ENCODE results near the gene TMEM87A. TPM values are rescaled to one million over a fixed set of nuclear protein-coding genes. Genes with fewer than 3 reads are reported as not detected.
A peak's percentile ranks its signal among the peaks of the same experiment; 100 is the strongest.

TMEM87A gene
- total and polyA plus RNA-seq, 5 donors = 13.6 to 33.6 (median 22.5) TPM

DNA sequence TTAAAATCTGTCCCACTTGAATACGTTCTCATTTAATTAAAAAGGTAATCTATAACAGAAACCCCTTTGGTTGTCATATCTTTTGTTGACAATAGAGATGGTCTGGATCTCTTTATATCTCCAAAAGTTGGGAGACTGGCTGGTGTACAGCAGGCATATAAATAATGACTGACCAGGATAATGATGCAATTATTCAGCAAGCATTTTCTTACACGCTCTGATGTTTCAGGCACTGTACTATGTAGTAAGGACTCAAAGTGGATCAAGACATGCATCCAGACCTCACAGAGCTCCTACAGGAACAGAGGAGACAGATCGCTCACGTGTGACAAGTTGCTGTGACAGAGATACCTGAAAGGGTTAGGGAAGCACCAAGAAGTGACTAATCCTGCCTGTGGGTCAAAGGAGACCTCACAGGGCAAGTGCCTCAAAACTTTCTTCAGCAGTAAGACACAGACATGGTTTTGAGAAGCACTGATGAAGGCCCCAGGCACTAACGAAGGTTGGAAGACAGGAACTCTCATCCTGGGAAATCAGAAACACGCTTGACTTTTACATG, 90.8 kb downstream of the TMEM87A start:
- Histone ChIP-seq H3K4me1 (ENCODE audit: control insufficient read depth, insufficient read depth, low read length) (no peaks in the 10 kb centered on the region), H3K9me3 (ENCODE audit: control insufficient read depth, low read length) (no peaks in the 10 kb centered on the region), H3K4me3 (ENCODE audit: low read length) (no peak overlapping the region), H3K27ac (ENCODE audit: low read length) (no peak overlapping the region), H3K27me3 (ENCODE audit: control insufficient read depth, insufficient read depth) (no peaks in the 10 kb centered on the region)
- DNase-seq = no peak
- 85% methylated on average over 6 of the region's 6 CpGs for WGBS
- no peak for ATAC-seq
- intact Hi-C loops (cut with DNase I) = no loop called here

DNA sequence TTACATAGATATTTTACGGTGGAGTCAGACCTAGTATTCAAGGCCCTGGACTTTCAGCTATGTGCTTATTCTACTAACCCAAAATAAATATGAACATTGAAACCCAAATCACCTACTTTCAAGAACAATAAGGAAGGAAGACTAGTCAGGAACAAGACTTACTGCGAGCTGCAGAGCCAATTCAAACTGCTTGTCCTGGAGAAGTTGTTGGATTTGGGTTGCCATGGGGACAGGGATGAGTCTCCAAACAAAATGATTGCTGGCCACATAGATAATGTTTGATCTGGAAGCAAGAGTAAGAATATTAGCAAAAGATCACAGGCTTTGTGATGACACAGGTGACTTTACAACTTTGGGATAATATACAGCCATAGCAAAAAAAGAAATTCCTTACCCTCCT, 95.2 kb downstream of the TMEM87A start:
- Histone ChIP-seq H3K4me3 (ENCODE audit: low read length) (no peak overlapping the region), H3K9me3 (ENCODE audit: control insufficient read depth, low read length) (no peaks in the 10 kb centered on the region), H3K4me1 (ENCODE audit: control insufficient read depth, insufficient read depth, low read length) (peaks cover 2% of the 10 kb centered on the region), H3K27ac (ENCODE audit: low read length) (no peak overlapping the region), H3K27me3 (ENCODE audit: control insufficient read depth, insufficient read depth) (no peaks in the 10 kb centered on the region)
- ATAC-seq (no peak), DNase-seq (no peak)
- 88% methylated on average over 2 of the region's 2 CpGs for WGBS
- intact Hi-C loops (cut with DNase I) = no loop called here

- H3K9me3 ChIP-seq (ENCODE audit: control insufficient read depth, low read length) = no peaks in the 10 kb centered on the region
- intact Hi-C loops (cut with DNase I) = no loop called here
- peaks cover 4% of the 10 kb centered on the region for H3K4me1 ChIP-seq (ENCODE audit: control insufficient read depth, insufficient read depth, low read length)
- DNase-seq (no peak), ATAC-seq (peak; percentile 41 to 47)
- H3K27ac ChIP-seq (ENCODE audit: low read length) = peak overlapping the region; percentile 64
- no peaks in the 10 kb centered on the region for H3K27me3 ChIP-seq (ENCODE audit: control insufficient read depth, insufficient read depth)
- no peak overlapping the region for H3K4me3 ChIP-seq (ENCODE audit: low read length)
- 46% methylated on average over 5 of the region's 5 CpGs for WGBS
Observed at GRCh38 chr15:42175671-42176070, 97.6 kb downstream of the TMEM87A start.

- ATAC-seq (no peak), DNase-seq (no peak)
- H3K9me3 ChIP-seq (ENCODE audit: control insufficient read depth, low read length) = no peaks in the 10 kb centered on the region
- H3K4me1 ChIP-seq (ENCODE audit: control insufficient read depth, insufficient read depth, low read length) = peaks cover 4% of the 10 kb centered on the region
- intact Hi-C loops (cut with DNase I) = no loop called here
- H3K27ac ChIP-seq (ENCODE audit: low read length) = no peak overlapping the region
- no peak overlapping the region for H3K4me3 ChIP-seq (ENCODE audit: low read length)
- WGBS = 72% methylated on average over 5 of the region's 5 CpGs
- H3K27me3 ChIP-seq (ENCODE audit: control insufficient read depth, insufficient read depth) = no peaks in the 10 kb centered on the region
Observed at GRCh38 chr15:42172475-42172874, 100.8 kb downstream of the TMEM87A start.

DNA sequence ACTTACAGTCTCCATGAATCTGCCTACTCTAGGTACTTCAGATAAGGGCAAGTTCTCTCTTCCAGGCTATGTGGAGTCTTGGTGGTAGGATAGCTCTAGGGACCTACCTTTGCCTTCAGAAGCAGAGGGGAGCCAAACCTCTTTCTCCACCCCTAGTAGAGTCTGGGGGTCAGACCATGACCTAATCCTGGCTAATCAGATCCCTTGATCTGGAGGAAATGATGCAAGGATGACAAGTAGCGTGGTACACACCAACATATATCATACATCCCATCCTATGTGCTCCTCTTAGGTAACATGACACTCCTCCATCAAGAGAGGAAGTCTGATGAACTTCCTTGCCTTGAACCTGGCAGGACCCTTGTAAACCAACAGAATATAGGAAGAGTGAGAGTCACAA, 101.4 kb downstream of the TMEM87A start:
- ATAC-seq (no peak), DNase-seq (no peak)
- Histone ChIP-seq H3K4me1 (ENCODE audit: control insufficient read depth, insufficient read depth, low read length) (peaks cover 4% of the 10 kb centered on the region), H3K27ac (ENCODE audit: low read length) (no peak overlapping the region), H3K9me3 (ENCODE audit: control insufficient read depth, low read length) (no peaks in the 10 kb centered on the region), H3K4me3 (ENCODE audit: low read length) (no peak overlapping the region), H3K27me3 (ENCODE audit: control insufficient read depth, insufficient read depth) (no peaks in the 10 kb centered on the region)
- intact Hi-C loops (cut with DNase I) = no loop called here
- WGBS = 90% methylated on average over 1 of the region's 1 CpG

DNA sequence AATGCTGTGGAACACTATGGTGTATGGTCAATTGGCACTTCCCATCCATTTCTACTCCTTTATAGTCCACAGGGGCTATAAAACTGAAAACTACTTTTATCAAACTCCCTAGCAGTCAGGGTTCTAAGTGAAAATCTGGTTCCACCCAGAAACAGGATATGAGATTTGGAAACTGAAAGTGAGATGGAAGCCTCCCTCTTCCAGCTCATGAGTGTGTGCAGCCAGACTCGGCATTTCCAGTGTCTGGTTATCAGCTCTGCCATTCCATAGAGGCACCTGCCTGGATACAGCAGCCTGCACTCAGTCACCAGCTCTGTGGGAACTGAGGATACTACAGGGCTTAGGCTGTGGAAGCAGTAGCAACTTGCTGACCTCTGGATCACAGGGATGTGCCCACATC, 102.1 kb downstream of the TMEM87A start:
- Histone ChIP-seq H3K27ac (ENCODE audit: low read length) (peak overlapping the region; percentile 66), H3K27me3 (ENCODE audit: control insufficient read depth, insufficient read depth) (no peaks in the 10 kb centered on the region), H3K4me3 (ENCODE audit: low read length) (no peak overlapping the region), H3K4me1 (ENCODE audit: control insufficient read depth, insufficient read depth, low read length) (peaks cover 4% of the 10 kb centered on the region), H3K9me3 (ENCODE audit: control insufficient read depth, low read length) (no peaks in the 10 kb centered on the region)
- DNase-seq = no peak
- intact Hi-C loops (cut with DNase I) = no loop called here
- ATAC-seq = peak; percentile 47 to 77
- WGBS = 30% methylated on average over 1 of the region's 1 CpG

DNA sequence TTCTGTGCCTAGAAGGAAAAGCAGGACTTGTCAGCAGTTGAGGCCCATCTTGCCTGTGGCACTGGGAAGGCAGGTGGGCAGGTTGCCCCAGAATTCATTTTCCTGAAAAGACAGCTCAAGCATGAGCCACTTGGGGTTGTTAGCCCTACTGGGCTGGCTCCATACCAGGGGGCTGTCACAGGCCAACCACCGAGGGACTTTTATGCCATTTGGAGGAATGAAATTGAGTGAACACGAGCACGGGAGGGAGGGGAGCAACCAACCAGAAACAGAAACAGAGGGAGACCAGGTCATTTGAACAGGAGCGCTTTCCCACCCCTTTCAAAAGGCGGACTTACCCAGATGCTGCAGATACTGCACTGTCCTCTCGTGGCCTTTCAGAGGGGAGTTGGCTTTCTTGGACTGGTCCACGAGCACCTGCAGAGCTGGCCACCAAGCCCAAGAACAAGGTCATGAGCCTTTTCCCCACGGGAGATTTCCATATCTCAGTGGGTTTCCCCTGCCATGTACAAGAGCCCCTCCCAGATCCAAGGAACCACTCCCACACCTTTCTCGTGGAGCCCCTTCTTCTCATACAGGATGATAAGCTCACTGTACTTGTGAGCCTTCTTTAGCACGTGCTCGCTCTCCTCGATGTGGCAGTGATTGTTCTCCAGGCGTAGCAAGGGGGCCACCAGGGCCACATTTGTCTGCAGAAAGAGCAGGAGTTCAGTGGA, 106.8 kb downstream of the TMEM87A start:
- no peak for DNase-seq
- H3K4me3 ChIP-seq (ENCODE audit: low read length) = no peak overlapping the region
- no peaks in the 10 kb centered on the region for H3K9me3 ChIP-seq (ENCODE audit: control insufficient read depth, low read length)
- intact Hi-C loops (cut with DNase I) = no loop called here
- H3K4me1 ChIP-seq (ENCODE audit: control insufficient read depth, insufficient read depth, low read length) = peaks cover 2% of the 10 kb centered on the region
- no peak for ATAC-seq
- H3K27me3 ChIP-seq (ENCODE audit: control insufficient read depth, insufficient read depth) = no peaks in the 10 kb centered on the region
- 89% methylated on average over 13 of the region's 13 CpGs for WGBS
- no peak overlapping the region for H3K27ac ChIP-seq (ENCODE audit: low read length)

DNA sequence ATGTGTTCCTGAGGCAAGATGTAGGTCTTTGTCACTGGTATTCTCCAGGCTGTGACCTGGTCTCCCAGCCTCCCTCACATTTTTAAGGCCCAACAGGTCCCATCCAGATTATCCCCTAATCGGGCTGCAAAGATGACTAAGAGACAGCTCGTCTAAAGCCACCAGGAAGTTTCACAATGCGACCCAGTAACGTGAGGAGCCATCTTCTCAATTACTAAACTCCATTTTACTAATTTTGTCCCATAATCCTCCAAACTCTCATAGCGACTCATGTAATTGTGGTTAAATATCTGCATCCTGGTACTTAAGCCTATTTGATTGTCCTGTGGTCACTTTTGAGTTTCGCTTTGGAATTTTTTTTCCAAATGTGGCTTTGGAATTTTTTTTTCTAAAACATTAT, 108.1 kb downstream of the TMEM87A start:
- Histone ChIP-seq H3K9me3 (ENCODE audit: control insufficient read depth, low read length) (no peaks in the 10 kb centered on the region), H3K4me1 (ENCODE audit: control insufficient read depth, insufficient read depth, low read length) (no peaks in the 10 kb centered on the region), H3K27me3 (ENCODE audit: control insufficient read depth, insufficient read depth) (no peaks in the 10 kb centered on the region), H3K27ac (ENCODE audit: low read length) (no peak overlapping the region), H3K4me3 (ENCODE audit: low read length) (no peak overlapping the region)
- DNase-seq = no peak
- no peak for ATAC-seq
- 92% methylated on average over 6 of the region's 6 CpGs for WGBS
- intact Hi-C loops (cut with DNase I) = no loop called here

DNA sequence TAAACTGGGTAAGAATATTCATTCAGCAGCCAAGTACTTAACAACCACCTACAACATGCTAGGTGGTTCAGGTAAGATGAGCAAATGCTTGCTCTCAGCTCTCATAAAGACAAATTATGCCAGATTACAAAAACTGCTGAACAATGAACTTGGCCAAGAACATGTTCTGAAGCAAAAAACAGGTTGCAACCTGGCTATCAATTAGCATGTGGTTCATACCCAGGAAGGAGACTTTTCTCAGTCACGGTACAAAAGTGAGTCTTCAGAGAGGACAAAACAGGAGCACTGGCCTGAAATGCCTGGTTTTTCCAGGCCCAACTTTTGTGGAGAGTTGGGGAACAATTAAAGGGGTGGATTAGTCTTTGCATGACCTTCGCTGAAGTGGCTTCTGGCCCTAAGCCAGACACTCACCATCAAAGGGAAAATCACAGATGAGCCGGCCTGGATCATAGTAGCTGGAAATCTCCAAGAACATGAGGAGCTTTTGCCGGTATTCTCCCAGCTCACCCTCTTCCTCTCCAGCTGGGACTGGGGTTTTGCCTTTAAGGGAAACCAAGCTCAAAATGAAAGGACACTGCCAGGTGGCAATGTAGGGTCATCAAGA, 109.2 kb downstream of the TMEM87A start:
- H3K27ac ChIP-seq (ENCODE audit: low read length) = no peak overlapping the region
- H3K9me3 ChIP-seq (ENCODE audit: control insufficient read depth, low read length) = no peaks in the 10 kb centered on the region
- 68% methylated on average over 4 of the region's 4 CpGs for WGBS
- H3K4me3 ChIP-seq (ENCODE audit: low read length) = no peak overlapping the region
- no peaks in the 10 kb centered on the region for H3K27me3 ChIP-seq (ENCODE audit: control insufficient read depth, insufficient read depth)
- intact Hi-C loops (cut with DNase I) = no loop called here
- ATAC-seq (no peak), DNase-seq (no peak)
- H3K4me1 ChIP-seq (ENCODE audit: control insufficient read depth, insufficient read depth, low read length) = no peaks in the 10 kb centered on the region

- ATAC-seq (no peak), DNase-seq (no peak)
- no peaks in the 10 kb centered on the region for H3K9me3 ChIP-seq (ENCODE audit: control insufficient read depth, low read length)
- 95% methylated on average over 9 of the region's 9 CpGs for WGBS
- H3K4me3 ChIP-seq (ENCODE audit: low read length) = no peak overlapping the region
- H3K4me1 ChIP-seq (ENCODE audit: control insufficient read depth, insufficient read depth, low read length) = peaks cover 3% of the 10 kb centered on the region
- intact Hi-C loops (cut with DNase I) = no loop called here
- no peaks in the 10 kb centered on the region for H3K27me3 ChIP-seq (ENCODE audit: control insufficient read depth, insufficient read depth)
- H3K27ac ChIP-seq (ENCODE audit: low read length) = no peak overlapping the region
Observed at GRCh38 chr15:42163291-42163690, 109.9 kb downstream of the TMEM87A start.

Data from right cardiac atrium (tissue), 5 donors.